SK-N-SH (cell line): Measurements from ENCODE around the gene AKT1S1. TPM values are rescaled to one million over a fixed set of nuclear protein-coding genes. Genes with fewer than 3 reads are reported as not detected.

Experiments used
- CTCF ChIA-PET: fragments of 300-600, 350-600 bp; formaldehyde crosslinking; extraction: SDS; loops from one replicate; lab custom pipeline; 2021; lab: Yijun Ruan, JAX
- POLR2A ChIA-PET: fragments of 350-600 bp; sonication (Branson Sonifier 250); formaldehyde crosslinking; extraction: SDS; loops from one replicate; lab custom pipeline; 2020; ENCODE audit warnings: antibody characterized with exemption, inconsistent platforms; lab: Yijun Ruan, JAX
- DNase-seq: peaks from one replicate; pipeline ENCODE4 v3.0.0; 2012
- H2AFZ ChIP-seq: fragments of 200-600 bp; sonication (generic); 2 replicates; pipeline ENCODE4 v1.8.1; 2016; ENCODE audit warnings: antibody characterized with exemption, mild to moderate bottlenecking, low read depth
- H3F3A ChIP-seq: fragments of 200-600 bp; sonication (generic); replicated peaks from 2 replicates; pipeline ENCODE3; 2016; ENCODE audit warnings: antibody characterized with exemption, mild to moderate bottlenecking; ENCODE audit not compliant: insufficient read depth
- H3K27ac ChIP-seq, 2 experiments: fragments of 200-500 bp in 1 of 2; fragments of 200-600 bp in 1 of 2; sonication (Bioruptor generic) in 1 of 2; sonication (generic), shearing (Covaris generic) in 1 of 2; 2 replicates each; pipeline versions ENCODE4 v1.5.1 to v1.6.1; 2014 to 2016; ENCODE audit warnings: low read depth in 2 of 2, inconsistent platforms in 1 of 2, low read length in 1 of 2, mild to moderate bottlenecking in 1 of 2, mixed read lengths in 1 of 2
- H3K27me3 ChIP-seq: fragments of 200-600 bp; sonication (generic), shearing (Covaris generic); 2 replicates; pipeline ENCODE4 v1.6.1; 2016; ENCODE audit warnings: mixed run types; ENCODE audit not compliant: insufficient read depth
- H3K36me3 ChIP-seq, 2 experiments: fragments of 200-500 bp in 1 of 2; fragments of 200-600 bp in 1 of 2; sonication (Bioruptor generic) in 1 of 2; sonication (generic) in 1 of 2; replicated peaks in 1 of 2; 2 replicates each; pipeline versions ENCODE3 to v1.5.1; 2014 to 2016; ENCODE audit warnings: low read length in 1 of 2, mild to moderate bottlenecking in 1 of 2; ENCODE audit not compliant: insufficient read depth in 2 of 2, control insufficient read depth in 1 of 2
- H3K4me1 ChIP-seq, 2 experiments: fragments of 200-500 bp in 1 of 2; fragments of 200-600 bp in 1 of 2; sonication (Bioruptor generic) in 1 of 2; sonication (generic), shearing (Covaris generic) in 1 of 2; 2 replicates each; pipeline versions ENCODE4 v1.5.1 to v1.6.1; 2014 to 2016; ENCODE audit warnings: low read depth in 1 of 2, low read length in 1 of 2, mixed run types in 1 of 2; ENCODE audit not compliant: insufficient read depth in 2 of 2, control insufficient read depth in 1 of 2
- H3K4me2 ChIP-seq: fragments of 200-600 bp; sonication (generic), shearing (Covaris generic); 2 replicates; pipeline ENCODE4 v1.6.1; 2017; ENCODE audit warnings: mixed run types
- H3K4me3 ChIP-seq, 2 experiments: fragments of 200-500 bp in 1 of 2; fragments of 200-600 bp in 1 of 2; sonication (Bioruptor generic) in 1 of 2; sonication (generic), shearing (Covaris generic) in 1 of 2; 2 replicates each; pipeline versions ENCODE4 v1.5.1 to v1.8.1; 2014 to 2016; ENCODE audit warnings: low read depth in 2 of 2, inconsistent platforms in 1 of 2, low read length in 1 of 2, mild to moderate bottlenecking in 1 of 2, mixed read lengths in 1 of 2, moderate library complexity in 1 of 2
- H3K79me2 ChIP-seq: fragments of 200-600 bp; sonication (generic); 2 replicates; pipeline ENCODE4 v1.8.1; 2017; ENCODE audit warnings: mild to moderate bottlenecking; ENCODE audit not compliant: insufficient read depth
- H3K9ac ChIP-seq: fragments of 200-600 bp; sonication (generic); 2 replicates; pipeline ENCODE4 v1.6.1; 2017; ENCODE audit warnings: mixed run types
- H3K9me2 ChIP-seq: fragments of 200-600 bp; sonication (generic); 2 replicates; pipeline ENCODE4 v1.6.1; 2017; ENCODE audit warnings: mixed run types
- H3K9me3 ChIP-seq: fragments of 200-600 bp; sonication (generic); 2 replicates; pipeline ENCODE4 v1.6.1; 2017; ENCODE audit warnings: mixed run types, mild to moderate bottlenecking, moderate library complexity
- H4K20me1 ChIP-seq: fragments of 200-600 bp; sonication (generic); 2 replicates; pipeline ENCODE4 v1.6.1; 2017; ENCODE audit warnings: mild to moderate bottlenecking, mixed run types; ENCODE audit not compliant: insufficient read depth
- CHD2 ChIP-seq: fragments of 150-350 bp; IDR thresholded peaks from 2 replicates; pipeline ENCODE4 v1.6.1; 2018; ENCODE audit warnings: low read length; ENCODE audit not compliant: partially characterized antibody
- ELF1 ChIP-seq: IDR thresholded peaks from 2 replicates; pipeline ENCODE4 v1.4.0; 2012
- EP300 ChIP-seq, 2 experiments: IDR thresholded peaks; 2 replicates each; pipeline versions ENCODE4 v1.4.0 to v1.6.1; 2012; ENCODE audit warnings: borderline replicate concordance in 1 of 2, low read depth in 1 of 2, low read length in 1 of 2
- FOXM1 ChIP-seq: IDR thresholded peaks from 2 replicates; pipeline ENCODE4 v1.4.0; 2012; ENCODE audit warnings: low read depth, mild to moderate bottlenecking
- MAX ChIP-seq: IDR thresholded peaks from 2 replicates; pipeline ENCODE4 v1.4.0; 2012; ENCODE audit warnings: low read depth
- MXI1 ChIP-seq: IDR thresholded peaks from 2 replicates; pipeline ENCODE4 v1.6.1; 2012; ENCODE audit warnings: mild to moderate bottlenecking, low read depth, low read length, improper control_type of control experiment
- NFIC ChIP-seq: IDR thresholded peaks from 2 replicates; pipeline ENCODE4 v1.4.0; 2012; ENCODE audit warnings: borderline replicate concordance
- RAD21 ChIP-seq: IDR thresholded peaks from 2 replicates; pipeline ENCODE4 v1.6.1; 2012; ENCODE audit warnings: mild to moderate bottlenecking, low read length
- RFX5 ChIP-seq: IDR thresholded peaks from 2 replicates; pipeline ENCODE4 v1.6.1; 2012; ENCODE audit warnings: mild to moderate bottlenecking, improper control_type of control experiment, low read length
- TAF1 ChIP-seq: IDR thresholded peaks from 2 replicates; pipeline ENCODE4 v1.6.1; 2012; ENCODE audit warnings: low read depth, mild to moderate bottlenecking, low read length, moderate library complexity, borderline replicate concordance
- USF2 ChIP-seq: fragments of 150-350 bp; IDR thresholded peaks from 2 replicates; pipeline ENCODE4 v1.6.1; 2017; ENCODE audit warnings: antibody characterized with exemption, low read length, low read depth, borderline replicate concordance
- YY1 ChIP-seq: IDR thresholded peaks from 2 replicates; pipeline ENCODE4 v1.4.0; 2012; ENCODE audit warnings: low read depth, mild to moderate bottlenecking
- WGBS: methylation state at CpG from one replicate; pipeline ENCODE4 v1.1.6; 2017; ENCODE audit warnings: low lambda C conversion rate; 5-methylcytosine and 5-hydroxymethylcytosine counted together
- polyA plus RNA-seq, 3 experiments: library from polyadenylated mRNA; depleted of rRNA; stranded (reverse); fragments of >200 nt; gene quantifications; 2 replicates each; pipeline ENCODE4 v1.2.3, GENCODE V29; 2012
- TF ChIP-seq, protein P1 (sequence below): IDR thresholded peaks from 2 replicates; pipeline ENCODE4; 2012
- TF ChIP-seq, protein P2 (sequence below): IDR thresholded peaks from 2 replicates; pipeline ENCODE4 v1.4.0; 2012; ENCODE audit warnings: low read depth, borderline replicate concordance
- TF ChIP-seq, protein P3 (sequence below): IDR thresholded peaks from 2 replicates; pipeline ENCODE4 v1.6.1; 2012; ENCODE audit warnings: mild to moderate bottlenecking, low read depth, low read length, moderate library complexity

The AKT1S1 gene
- polyA plus RNA-seq, 1 of the 3 experiments (the other 2 are of a cell fraction), result 63.7 TPM

GRCh38 chr19:49880162-49880869 lies 3.2 kb upstream of the AKT1S1 start:
- CTCF ChIA-PET, result interaction anchor here (1.2 to 1.9 kb wide), 2 partner anchors 10 to 57 kb away, joined by 5 to 12 read pairs; no protein-coding TSS in a partner anchor

More at GRCh38 chr19:49880162-49880869, 3.2 kb upstream of the AKT1S1 start:
- no peak for DNase-seq
- no peak overlapping the region for H3K4me2 ChIP-seq
- H3K4me3 ChIP-seq, result no peak overlapping the region
- no peaks in the 10 kb centered on the region for H3K9me2 ChIP-seq
- 96% methylated on average over 5 of the region's 10 CpGs for WGBS
- peaks cover 29% of the 10 kb centered on the region for H3K79me2 ChIP-seq
- H3K4me1 ChIP-seq, result peaks cover 7 to 16% of the 10 kb centered on the region in 2 experiments; a peak in 3 of 4 replicates
- H3K27me3 ChIP-seq, result no peaks in the 10 kb centered on the region
- H2AFZ ChIP-seq, result no peak overlapping the region
- no peaks in the 10 kb centered on the region for H3K9me3 ChIP-seq
- H3K27ac ChIP-seq, result no peak overlapping the region
- POLR2A ChIA-PET, result interaction anchor here (1.6 kb wide), 1 partner anchor 10 kb away, joined by 3 read pairs; no protein-coding TSS in a partner anchor
- no peaks in the 10 kb centered on the region for H3F3A ChIP-seq
- TF ChIP-seq EP300 (IDR thresholded peaks at IDR 0.05; ENCODE audit: borderline replicate concordance in 1 of 2, low read depth in 1 of 2, low read length in 1 of 2) (no peak), MAX (no peak), USF2 (no peak), CHD2 (no peak), RFX5 (no peak), NFIC (no peak), ELF1 (no peak), YY1 (no peak), TAF1 (no peak), RAD21 (no peak), FOXM1 (no peak), MXI1 (no peak)
- TF ChIP-seq, protein P1, sequence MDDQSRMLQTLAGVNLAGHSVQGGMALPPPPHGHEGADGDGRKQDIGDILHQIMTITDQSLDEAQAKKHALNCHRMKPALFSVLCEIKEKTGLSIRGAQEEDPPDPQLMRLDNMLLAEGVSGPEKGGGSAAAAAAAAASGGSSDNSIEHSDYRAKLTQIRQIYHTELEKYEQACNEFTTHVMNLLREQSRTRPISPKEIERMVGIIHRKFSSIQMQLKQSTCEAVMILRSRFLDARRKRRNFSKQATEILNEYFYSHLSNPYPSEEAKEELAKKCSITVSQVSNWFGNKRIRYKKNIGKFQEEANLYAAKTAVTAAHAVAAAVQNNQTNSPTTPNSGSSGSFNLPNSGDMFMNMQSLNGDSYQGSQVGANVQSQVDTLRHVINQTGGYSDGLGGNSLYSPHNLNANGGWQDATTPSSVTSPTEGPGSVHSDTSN, result no peak
- TF ChIP-seq, protein P2, sequence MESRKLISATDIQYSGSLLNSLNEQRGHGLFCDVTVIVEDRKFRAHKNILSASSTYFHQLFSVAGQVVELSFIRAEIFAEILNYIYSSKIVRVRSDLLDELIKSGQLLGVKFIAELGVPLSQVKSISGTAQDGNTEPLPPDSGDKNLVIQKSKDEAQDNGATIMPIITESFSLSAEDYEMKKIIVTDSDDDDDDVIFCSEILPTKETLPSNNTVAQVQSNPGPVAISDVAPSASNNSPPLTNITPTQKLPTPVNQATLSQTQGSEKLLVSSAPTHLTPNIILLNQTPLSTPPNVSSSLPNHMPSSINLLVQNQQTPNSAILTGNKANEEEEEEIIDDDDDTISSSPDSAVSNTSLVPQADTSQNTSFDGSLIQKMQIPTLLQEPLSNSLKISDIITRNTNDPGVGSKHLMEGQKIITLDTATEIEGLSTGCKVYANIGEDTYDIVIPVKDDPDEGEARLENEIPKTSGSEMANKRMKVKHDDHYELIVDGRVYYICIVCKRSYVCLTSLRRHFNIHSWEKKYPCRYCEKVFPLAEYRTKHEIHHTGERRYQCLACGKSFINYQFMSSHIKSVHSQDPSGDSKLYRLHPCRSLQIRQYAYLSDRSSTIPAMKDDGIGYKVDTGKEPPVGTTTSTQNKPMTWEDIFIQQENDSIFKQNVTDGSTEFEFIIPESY, result no peak
- TF ChIP-seq, protein P3, sequence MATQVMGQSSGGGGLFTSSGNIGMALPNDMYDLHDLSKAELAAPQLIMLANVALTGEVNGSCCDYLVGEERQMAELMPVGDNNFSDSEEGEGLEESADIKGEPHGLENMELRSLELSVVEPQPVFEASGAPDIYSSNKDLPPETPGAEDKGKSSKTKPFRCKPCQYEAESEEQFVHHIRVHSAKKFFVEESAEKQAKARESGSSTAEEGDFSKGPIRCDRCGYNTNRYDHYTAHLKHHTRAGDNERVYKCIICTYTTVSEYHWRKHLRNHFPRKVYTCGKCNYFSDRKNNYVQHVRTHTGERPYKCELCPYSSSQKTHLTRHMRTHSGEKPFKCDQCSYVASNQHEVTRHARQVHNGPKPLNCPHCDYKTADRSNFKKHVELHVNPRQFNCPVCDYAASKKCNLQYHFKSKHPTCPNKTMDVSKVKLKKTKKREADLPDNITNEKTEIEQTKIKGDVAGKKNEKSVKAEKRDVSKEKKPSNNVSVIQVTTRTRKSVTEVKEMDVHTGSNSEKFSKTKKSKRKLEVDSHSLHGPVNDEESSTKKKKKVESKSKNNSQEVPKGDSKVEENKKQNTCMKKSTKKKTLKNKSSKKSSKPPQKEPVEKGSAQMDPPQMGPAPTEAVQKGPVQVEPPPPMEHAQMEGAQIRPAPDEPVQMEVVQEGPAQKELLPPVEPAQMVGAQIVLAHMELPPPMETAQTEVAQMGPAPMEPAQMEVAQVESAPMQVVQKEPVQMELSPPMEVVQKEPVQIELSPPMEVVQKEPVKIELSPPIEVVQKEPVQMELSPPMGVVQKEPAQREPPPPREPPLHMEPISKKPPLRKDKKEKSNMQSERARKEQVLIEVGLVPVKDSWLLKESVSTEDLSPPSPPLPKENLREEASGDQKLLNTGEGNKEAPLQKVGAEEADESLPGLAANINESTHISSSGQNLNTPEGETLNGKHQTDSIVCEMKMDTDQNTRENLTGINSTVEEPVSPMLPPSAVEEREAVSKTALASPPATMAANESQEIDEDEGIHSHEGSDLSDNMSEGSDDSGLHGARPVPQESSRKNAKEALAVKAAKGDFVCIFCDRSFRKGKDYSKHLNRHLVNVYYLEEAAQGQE, result no peak
- H4K20me1 ChIP-seq, result no peaks in the 10 kb centered on the region
- no peak overlapping the region for H3K9ac ChIP-seq
- H3K36me3 ChIP-seq, result peaks cover 41 to 53% of the 10 kb centered on the region in 2 experiments
